CD14-positive monocyte (primary cell): ENCODE data around the gene CHCHD6. TPM values are rescaled to one million over a fixed set of nuclear protein-coding genes. Genes with fewer than 3 reads are reported as not detected.

Experiments
- DNase-seq, 3 donors: peaks; one replicate each; pipeline ENCODE4 v3.0.0-alpha.2; 2011 to 2022
- H2AFZ ChIP-seq: 2 replicates; pipeline ENCODE4 v1.6.0; 2012; ENCODE audit warnings: mild to moderate bottlenecking, low read depth, low read length, inconsistent platforms; ENCODE audit not compliant: insufficient read depth, poor library complexity, severe bottlenecking
- H3K27ac ChIP-seq, 2 donors: 1 replicate in 1 of 2; 2 replicates in 1 of 2; pipeline ENCODE4 v1.5.1; 2012 to 2013; ENCODE audit warnings: low read length in 2 of 2, control low read depth in 1 of 2, inconsistent platforms in 1 of 2, low read depth in 1 of 2, mild to moderate bottlenecking in 1 of 2
- H3K27me3 ChIP-seq, 2 donors: one replicate each; pipeline versions ENCODE4 v1.6.0 to v1.6.1; 2011 to 2013; ENCODE audit warnings: low read length in 2 of 2; ENCODE audit not compliant: control insufficient read depth in 2 of 2, insufficient read depth in 2 of 2
- H3K36me3 ChIP-seq, 2 donors: replicated peaks in 1 of 2; 1 replicate in 1 of 2; 2 replicates in 1 of 2; pipeline versions ENCODE4 v1.5.1 to v1.6.1; 2012 to 2013; ENCODE audit warnings: low read length in 2 of 2, control low read depth in 1 of 2, inconsistent platforms in 1 of 2, mild to moderate bottlenecking in 1 of 2; ENCODE audit not compliant: insufficient read depth in 2 of 2, control insufficient read depth in 1 of 2
- H3K4me1 ChIP-seq, 2 donors: 1 replicate in 1 of 2; 2 replicates in 1 of 2; pipeline versions ENCODE4 v1.5.1 to v1.6.1; 2012 to 2013; ENCODE audit warnings: low read length in 2 of 2, control low read depth in 1 of 2, inconsistent platforms in 1 of 2, mild to moderate bottlenecking in 1 of 2, moderate library complexity in 1 of 2; ENCODE audit not compliant: insufficient read depth in 2 of 2, control insufficient read depth in 1 of 2
- H3K4me2 ChIP-seq: replicated peaks from 2 replicates; pipeline ENCODE3; 2012; ENCODE audit warnings: low read length, moderate library complexity, mild to moderate bottlenecking; ENCODE audit not compliant: poor library complexity, severe bottlenecking; ENCODE audit errors: extremely low read depth
- H3K4me3 ChIP-seq, 3 experiments: fragments of 200-600 bp in 1 of 3; sonication (generic) in 1 of 3; replicated peaks in 1 of 3; 1 replicate in 2 of 3; 2 replicates in 1 of 3; pipeline ENCODE4 v1.5.1; 2011 to 2013; ENCODE audit warnings: low read length in 3 of 3, mild to moderate bottlenecking in 3 of 3, control low read depth in 2 of 3, low read depth in 2 of 3, inconsistent platforms in 1 of 3, moderate library complexity in 1 of 3
- H3K79me2 ChIP-seq: 2 replicates; pipeline ENCODE4 v1.6.0; 2012; ENCODE audit warnings: mild to moderate bottlenecking, control low read depth, inconsistent platforms, low read length, moderate library complexity; ENCODE audit not compliant: insufficient read depth
- H3K9ac ChIP-seq: 2 replicates; pipeline ENCODE4 v1.6.0; 2017; ENCODE audit warnings: low read length, mild to moderate bottlenecking; ENCODE audit not compliant: insufficient read depth, poor library complexity, severe bottlenecking
- H3K9me3 ChIP-seq, 2 donors: replicated peaks in 1 of 2; 1 replicate in 1 of 2; 2 replicates in 1 of 2; pipeline versions ENCODE4 v1.5.1 to v1.6.1; 2012 to 2013; ENCODE audit warnings: low read length in 2 of 2, control low read depth in 1 of 2; ENCODE audit not compliant: control insufficient read depth in 1 of 2, insufficient read depth in 1 of 2
- H4K20me1 ChIP-seq: 2 replicates; pipeline ENCODE4 v1.6.0; 2012; ENCODE audit warnings: mild to moderate bottlenecking, low read length, control low read depth, moderate library complexity; ENCODE audit not compliant: insufficient read depth
- H3K27ac Mint-ChIP-seq, 7 donors: one replicate each; pipeline ENCODE4 v1.8.0; 2020; ENCODE audit warnings: mild to moderate bottlenecking in 7 of 7, mixed read lengths in 7 of 7, moderate library complexity in 6 of 7, inconsistent platforms in 2 of 7
- H3K27me3 Mint-ChIP-seq, 3 donors: one replicate each; pipeline ENCODE4 v1.8.0; 2021 to 2022; ENCODE audit warnings: low read depth in 3 of 3, mild to moderate bottlenecking in 3 of 3, mixed read lengths in 3 of 3, moderate library complexity in 3 of 3, inconsistent platforms in 1 of 3
- H3K36me3 Mint-ChIP-seq, 2 donors: one replicate each; pipeline ENCODE4 v1.8.0; 2020; ENCODE audit warnings: mixed read lengths in 2 of 2, inconsistent platforms in 1 of 2, mild to moderate bottlenecking in 1 of 2
- H3K4me1 Mint-ChIP-seq: one replicate; pipeline ENCODE4 v1.8.0; 2020; ENCODE audit warnings: mild to moderate bottlenecking, mixed read lengths
- H3K4me3 Mint-ChIP-seq, 2 donors: one replicate each; pipeline ENCODE4 v1.8.0; 2020; ENCODE audit warnings: mild to moderate bottlenecking in 2 of 2, mixed read lengths in 2 of 2, moderate library complexity in 1 of 2
- H3K9me3 Mint-ChIP-seq, 7 donors: one replicate each; pipeline ENCODE4 v1.8.0; 2020 to 2022; ENCODE audit warnings: mixed read lengths in 7 of 7, mild to moderate bottlenecking in 6 of 7, moderate library complexity in 6 of 7, inconsistent platforms in 2 of 7
- CTCF ChIP-seq: fragments of 200-600 bp; IDR thresholded peaks from one replicate; pipeline ENCODE4 v1.8.0; 2022; ENCODE audit warnings: antibody characterized with exemption, mild to moderate bottlenecking
- WGBS: methylation state at CpG from one replicate; pipeline ENCODE4 v1.1.5; 2013; ENCODE audit warnings: missing lambda C conversion rate; ENCODE audit not compliant: insufficient coverage; 5-methylcytosine and 5-hydroxymethylcytosine counted together
- intact Hi-C, 2 donors: fragments of 100-400 bp; cut with micrococcal nuclease; formaldehyde crosslinking; loops; one replicate each; pipeline versions ENCODE4 v1.15.0 to v1.15.1; 2023
- polyA plus RNA-seq, 3 donors: library from polyadenylated mRNA; depleted of rRNA in 1 of 3; unstranded in 2 of 3; stranded (reverse) in 1 of 3; fragments of 300-500 nt in 2 of 3; fragments of >200 nt in 1 of 3; fragmentation: Illumina TruSeq in 2 of 3; gene quantifications; 1 replicate in 2 of 3; 2 replicates in 1 of 3; pipeline ENCODE4 v1.2.3, GENCODE V29; 2012 to 2021

CHCHD6 gene
- polyA plus RNA-seq, 3 donors, result 1.1 to 1.8 (median 1.8) TPM

DNA sequence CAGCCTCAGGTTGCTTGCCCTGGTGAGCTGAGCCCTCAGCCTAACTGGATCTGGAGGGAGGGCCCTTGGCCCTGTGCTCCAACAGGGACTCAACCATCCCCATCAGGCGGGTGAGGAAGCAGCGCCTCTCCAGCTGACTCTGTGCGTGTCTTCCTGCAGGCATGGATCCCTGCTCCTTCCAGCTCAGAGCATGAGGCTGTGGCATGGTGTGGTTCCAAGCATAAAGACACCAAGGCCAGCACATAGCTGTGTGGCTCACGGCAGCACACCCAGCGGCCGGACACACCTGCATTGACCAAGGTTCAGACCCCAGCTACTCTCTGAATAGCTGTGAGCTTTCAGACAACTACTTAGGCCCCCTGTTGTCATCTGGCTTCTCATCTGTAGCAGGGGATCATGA, 147.9 kb downstream of the CHCHD6 start:
- Mint-ChIP-seq H3K4me1 (no peaks in the 10 kb centered on the region), H3K9me3 (no peaks in the 10 kb centered on the region), H3K27me3 (peaks cover 0 to 3% (median 0%) of the 10 kb centered on the region in 3 donors), H3K27ac (no peak overlapping the region), H3K4me3 (no peak overlapping the region), H3K36me3 (no peaks in the 10 kb centered on the region)
- intact Hi-C loops, result no loop called here
- no peak for TF ChIP-seq CTCF
- no peaks in the 10 kb centered on the region for H3K27me3 ChIP-seq
- no peak overlapping the region for H3K4me2 ChIP-seq
- no peaks in the 10 kb centered on the region for H3K79me2 ChIP-seq
- H3K9ac ChIP-seq, result no peak overlapping the region
- H3K4me1 ChIP-seq, result no peaks in the 10 kb centered on the region
- no peaks in the 10 kb centered on the region for H3K36me3 ChIP-seq
- H3K27ac ChIP-seq, result no peak overlapping the region
- H2AFZ ChIP-seq, result no peak overlapping the region
- no peak for DNase-seq
- H4K20me1 ChIP-seq, result no peaks in the 10 kb centered on the region
- no peak overlapping the region for H3K4me3 ChIP-seq
- H3K9me3 ChIP-seq, result no peaks in the 10 kb centered on the region
- 85% methylated on average over 5 of the region's 6 CpGs for WGBS

DNA sequence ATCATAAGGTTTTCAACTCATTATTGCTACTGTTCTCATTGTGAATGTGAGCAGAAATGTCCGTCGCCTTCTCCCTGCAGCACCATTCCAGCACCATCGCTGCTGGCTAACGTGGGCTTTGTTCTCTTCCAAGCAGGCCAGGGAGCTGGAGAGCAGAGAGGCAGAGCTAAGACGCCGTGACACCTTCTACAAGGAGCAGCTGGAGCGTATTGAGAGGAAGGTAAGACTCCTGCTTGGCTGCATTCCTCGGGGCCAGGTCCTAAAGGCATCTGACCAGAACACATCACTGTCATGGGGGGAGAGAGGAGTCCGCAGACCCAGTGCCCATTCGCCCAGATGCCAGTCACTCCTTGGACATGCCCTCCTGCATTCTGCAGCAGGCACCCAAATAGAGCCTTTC, 148.5 kb downstream of the CHCHD6 start:
- Histone ChIP-seq H4K20me1 (no peaks in the 10 kb centered on the region), H3K27ac (no peak overlapping the region), H3K79me2 (no peaks in the 10 kb centered on the region), H3K27me3 (no peaks in the 10 kb centered on the region), H2AFZ (no peak overlapping the region), H3K9ac (no peak overlapping the region), H3K4me2 (no peak overlapping the region), H3K9me3 (no peaks in the 10 kb centered on the region), H3K36me3 (no peaks in the 10 kb centered on the region), H3K4me1 (no peaks in the 10 kb centered on the region), H3K4me3 (no peak overlapping the region)
- H3K9me3 Mint-ChIP-seq, result no peaks in the 10 kb centered on the region
- H3K4me3 Mint-ChIP-seq, result no peak overlapping the region
- peaks cover 0 to 3% (median 0%) of the 10 kb centered on the region in 3 donors for H3K27me3 Mint-ChIP-seq
- no peaks in the 10 kb centered on the region for H3K36me3 Mint-ChIP-seq
- intact Hi-C loops, result no loop called here
- no peak overlapping the region for H3K27ac Mint-ChIP-seq
- H3K4me1 Mint-ChIP-seq, result no peaks in the 10 kb centered on the region
- 100% methylated on average over 7 of the region's 10 CpGs for WGBS
- DNase-seq, result no peak
- TF ChIP-seq CTCF, result no peak
